Measurements from ENCODE around the gene THBD.

THBD gene

GRCh38 chr20:23092861-23093495 lies 43.5 kb upstream of the THBD start:
- TF ChIP-seq NFIC (IDR thresholded peaks at IDR 0.05): no peak
- TF ChIP-seq ZBTB7A (IDR thresholded peaks at IDR 0.05; ENCODE audit: low read depth): no peak
- no peak for TF ChIP-seq YY1 (IDR thresholded peaks at IDR 0.05; ENCODE audit: low read depth)
- TF ChIP-seq TAF1 (IDR thresholded peaks at IDR 0.05; ENCODE audit: low read depth): no peak
- no peak for TF ChIP-seq CREB1 (IDR thresholded peaks at IDR 0.05; ENCODE audit: low read depth)
- TF ChIP-seq REST (IDR thresholded peaks at IDR 0.05; ENCODE audit: low read depth): no peak
- TF ChIP-seq, protein P1, sequence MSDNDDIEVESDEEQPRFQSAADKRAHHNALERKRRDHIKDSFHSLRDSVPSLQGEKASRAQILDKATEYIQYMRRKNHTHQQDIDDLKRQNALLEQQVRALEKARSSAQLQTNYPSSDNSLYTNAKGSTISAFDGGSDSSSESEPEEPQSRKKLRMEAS (IDR thresholded peaks at IDR 0.05): no peak
- TF ChIP-seq, protein P2, sequence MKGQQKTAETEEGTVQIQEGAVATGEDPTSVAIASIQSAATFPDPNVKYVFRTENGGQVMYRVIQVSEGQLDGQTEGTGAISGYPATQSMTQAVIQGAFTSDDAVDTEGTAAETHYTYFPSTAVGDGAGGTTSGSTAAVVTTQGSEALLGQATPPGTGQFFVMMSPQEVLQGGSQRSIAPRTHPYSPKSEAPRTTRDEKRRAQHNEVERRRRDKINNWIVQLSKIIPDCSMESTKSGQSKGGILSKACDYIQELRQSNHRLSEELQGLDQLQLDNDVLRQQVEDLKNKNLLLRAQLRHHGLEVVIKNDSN (IDR thresholded peaks at IDR 0.05): no peak
- no peak for TF ChIP-seq FOXM1 (IDR thresholded peaks at IDR 0.05; ENCODE audit: borderline replicate concordance, low read depth)
- no peak for TF ChIP-seq TEAD4 (IDR thresholded peaks at IDR 0.05)
- no peak for TF ChIP-seq RAD21 (IDR thresholded peaks at IDR 0.05; ENCODE audit: low read depth)
- no peak for TF ChIP-seq EP300 (IDR thresholded peaks at IDR 0.05; ENCODE audit: borderline replicate concordance)
- no peak for TF ChIP-seq EGR1 (IDR thresholded peaks at IDR 0.05)
- no peak for TF ChIP-seq CEBPB (IDR thresholded peaks at IDR 0.05)

- no peak for TF ChIP-seq CEBPB (IDR thresholded peaks at IDR 0.05)
- TF ChIP-seq ZBTB7A (IDR thresholded peaks at IDR 0.05; ENCODE audit: low read depth): no peak
- TF ChIP-seq CREB1 (IDR thresholded peaks at IDR 0.05; ENCODE audit: low read depth): no peak
- TF ChIP-seq TEAD4 (IDR thresholded peaks at IDR 0.05): no peak
- no peak for TF ChIP-seq FOXM1 (IDR thresholded peaks at IDR 0.05; ENCODE audit: borderline replicate concordance, low read depth)
- TF ChIP-seq TCF12 (IDR thresholded peaks at IDR 0.05; ENCODE audit: low read depth): no peak
- no peak for TF ChIP-seq EP300 (IDR thresholded peaks at IDR 0.05; ENCODE audit: borderline replicate concordance)
- TF ChIP-seq RAD21 (IDR thresholded peaks at IDR 0.05; ENCODE audit: low read depth): no peak
- TF ChIP-seq, protein P1 (IDR thresholded peaks at IDR 0.05): no peak
- TF ChIP-seq, protein P2 (IDR thresholded peaks at IDR 0.05): no peak
- no peak for TF ChIP-seq TAF1 (IDR thresholded peaks at IDR 0.05; ENCODE audit: low read depth)
- TF ChIP-seq EGR1 (IDR thresholded peaks at IDR 0.05): no peak
- TF ChIP-seq REST (IDR thresholded peaks at IDR 0.05; ENCODE audit: low read depth): no peak
These were observed 42.9 kb upstream of the THBD start for GRCh38 chr20:23092384-23092756.

DNA sequence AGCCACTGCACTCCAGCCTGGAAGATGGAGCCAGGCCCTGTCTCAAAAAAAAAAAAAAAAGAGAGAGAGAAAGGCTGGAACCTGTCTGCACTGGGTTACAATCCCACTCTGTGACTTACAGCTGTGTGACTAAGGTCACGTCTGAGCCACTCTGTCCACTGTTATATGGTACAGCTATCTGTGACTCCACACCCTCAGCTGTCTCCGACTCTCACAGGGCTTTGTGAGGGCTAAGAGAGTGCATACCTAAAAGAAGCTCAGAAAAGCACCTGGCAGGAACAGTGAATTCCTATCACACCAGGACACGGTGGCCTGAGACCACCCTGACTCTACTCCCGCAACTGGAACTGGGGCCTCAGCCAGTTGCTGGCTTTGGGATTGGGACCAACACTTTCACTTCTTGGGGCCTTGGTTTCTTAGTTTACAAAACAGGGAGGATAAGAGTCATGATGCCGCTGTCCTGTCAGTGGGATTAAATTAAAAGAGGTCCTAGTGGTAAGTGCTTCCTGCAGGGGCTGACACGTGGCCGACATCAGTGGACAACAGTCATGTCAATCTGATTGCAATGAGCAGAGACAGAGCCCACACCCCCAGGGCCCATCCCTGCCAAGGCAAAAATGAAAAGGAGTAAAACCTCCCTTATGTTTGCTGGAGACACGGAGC lies 42.4 kb upstream of the THBD start:
- TF ChIP-seq, protein P2 (IDR thresholded peaks at IDR 0.05): no peak
- TF ChIP-seq TCF12 (IDR thresholded peaks at IDR 0.05; ENCODE audit: low read depth) (no peak), FOXM1 (IDR thresholded peaks at IDR 0.05; ENCODE audit: borderline replicate concordance, low read depth) (no peak), NFIC (IDR thresholded peaks at IDR 0.05) (no peak), ZBTB7A (IDR thresholded peaks at IDR 0.05; ENCODE audit: low read depth) (no peak)

DNA sequence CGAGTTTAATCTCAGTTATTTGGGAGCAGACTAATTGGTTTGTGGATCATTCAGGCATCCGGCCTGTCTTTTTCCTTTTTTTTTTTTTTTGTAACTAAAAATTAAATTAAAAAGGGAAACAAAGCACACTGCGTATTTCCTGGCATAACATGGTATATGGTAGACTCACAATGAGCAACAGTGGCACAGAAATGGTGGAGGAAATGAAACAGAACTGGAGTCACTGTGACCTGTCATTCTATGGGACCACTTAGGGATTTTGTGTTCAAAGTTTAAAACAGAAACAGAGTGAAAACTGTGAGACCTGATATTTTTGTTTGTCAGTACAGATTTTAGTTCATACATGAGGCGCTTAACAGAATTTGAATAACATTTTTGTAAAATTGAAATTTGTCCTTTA lies 41.4 kb upstream of the THBD start:
- TF ChIP-seq EP300 (IDR thresholded peaks at IDR 0.05; ENCODE audit: borderline replicate concordance) (no peak), CEBPB (IDR thresholded peaks at IDR 0.05) (no peak), YY1 (IDR thresholded peaks at IDR 0.05; ENCODE audit: low read depth) (no peak), NFIC (IDR thresholded peaks at IDR 0.05) (no peak), CREB1 (IDR thresholded peaks at IDR 0.05; ENCODE audit: low read depth) (no peak), EGR1 (IDR thresholded peaks at IDR 0.05) (no peak), ZBTB7A (IDR thresholded peaks at IDR 0.05; ENCODE audit: low read depth) (no peak)
- TF ChIP-seq, protein P1 (IDR thresholded peaks at IDR 0.05): no peak

DNA sequence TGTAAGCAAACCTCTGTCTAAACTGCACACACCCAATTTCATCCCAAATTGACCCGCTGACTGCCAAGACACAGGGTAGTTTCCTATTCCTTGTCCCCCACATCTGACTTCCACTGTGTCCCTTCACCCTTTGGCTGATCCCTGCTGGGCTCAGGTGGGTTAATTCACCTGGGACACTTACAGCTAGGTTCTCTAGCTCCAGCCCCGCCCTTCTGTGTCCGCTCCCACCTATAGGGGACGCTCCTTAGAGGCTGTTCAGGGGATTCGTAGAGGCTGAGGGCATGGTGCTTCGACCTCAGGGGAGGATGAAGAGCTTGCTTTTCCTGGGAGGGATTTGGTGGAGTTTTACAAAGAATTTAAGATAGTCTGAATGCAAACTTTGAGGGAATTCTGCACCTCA lies 40.7 kb upstream of the THBD start:
- TF ChIP-seq EGR1 (IDR thresholded peaks at IDR 0.05) (no peak), EP300 (IDR thresholded peaks at IDR 0.05; ENCODE audit: borderline replicate concordance) (no peak), TCF12 (IDR thresholded peaks at IDR 0.05; ENCODE audit: low read depth) (no peak)

Data from Ishikawa (cell line).